TTC549 (cell line): ENCODE data around the gene GSTK1.
"Not testable (repeated sequence)": the region's sequence is repeated elsewhere in the genome, so short reads cannot be mapped to it uniquely, and the experiment has no call there.

Source experiments
- FAIRE-seq: peaks from 2 replicates; lab custom pipeline; 2012; peaks lifted over from hg19 to GRCh38; lab: Jason Lieb, UNC

GSTK1 gene

GRCh38 chr7:143279186-143280098 is 16.2 kb downstream of the GSTK1 start:
- no peak for FAIRE-seq

DNA sequence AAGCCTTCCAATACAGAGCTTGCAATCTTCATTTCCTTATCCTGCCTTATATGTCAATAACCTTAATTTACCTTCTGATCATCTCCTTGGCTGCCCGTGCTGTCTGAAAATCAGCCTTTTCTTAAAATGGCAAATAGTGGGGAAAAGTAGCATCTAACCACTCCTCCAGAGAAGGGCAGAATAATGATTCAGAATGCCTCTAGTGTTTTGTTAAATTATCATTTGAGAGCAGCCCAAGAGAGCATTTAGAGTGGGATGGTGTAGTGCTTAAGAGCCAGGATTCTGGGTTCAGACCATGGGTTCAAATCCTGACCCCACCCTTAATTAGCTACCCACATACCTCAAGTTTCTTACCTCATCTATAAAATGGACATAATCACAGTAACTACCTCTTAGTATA is 16.9 kb downstream of the GSTK1 start:
- FAIRE-seq, result no peak

GRCh38 chr7:143280566-143280965 is 17.3 kb downstream of the GSTK1 start:
- no peak for FAIRE-seq

- FAIRE-seq, result no peak
Observed at GRCh38 chr7:143281529-143281928, 18.3 kb downstream of the GSTK1 start.

DNA sequence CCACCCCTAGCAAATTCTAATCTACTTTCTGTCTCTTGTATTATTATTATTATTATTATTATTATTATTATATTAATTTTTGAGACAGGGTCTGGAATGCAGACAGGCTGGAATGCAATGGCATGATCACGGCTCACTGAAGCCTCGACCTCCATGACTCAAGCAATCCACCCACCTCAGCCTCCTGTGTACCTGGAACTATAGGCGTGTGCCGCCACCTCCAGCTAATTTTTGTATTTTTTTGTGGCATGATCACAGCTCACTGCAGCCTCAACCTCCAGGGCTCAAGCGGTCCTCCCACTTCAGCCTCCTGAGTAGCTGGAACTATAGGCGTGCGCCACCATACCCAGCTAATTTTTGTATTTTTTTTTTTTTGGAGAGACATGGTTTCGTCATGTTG is 18.9 kb downstream of the GSTK1 start:
- FAIRE-seq, result no peak

- FAIRE-seq, result no peak
Observed at GRCh38 chr7:143283381-143283780, 20.1 kb downstream of the GSTK1 start.

GRCh38 chr7:143284591-143285469 is 21.6 kb downstream of the GSTK1 start, which contains the start of gene TMEM139:
Gene TMEM139, plus strand, starts transcription at chr7:143284958. Its CDS starts 1,000 bp downstream, at chr7:143285958.
- FAIRE-seq, result no peak

DNA sequence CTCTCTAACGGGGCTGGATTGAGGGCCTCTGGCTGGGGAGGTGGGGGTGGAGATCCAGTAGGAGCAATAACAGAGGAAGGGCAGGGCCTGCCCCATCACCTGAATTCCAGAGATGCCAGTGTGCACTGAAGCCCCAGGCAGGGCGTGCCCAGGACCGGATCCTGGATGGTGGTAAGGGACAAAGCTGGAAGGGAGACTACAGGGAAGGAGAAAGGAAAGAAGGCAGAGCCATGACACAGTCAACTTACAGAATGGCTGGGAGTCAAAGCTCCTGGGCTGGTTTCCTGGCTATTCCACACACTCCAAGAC is 22.2 kb downstream of the GSTK1 start:
- FAIRE-seq, result no peak

GRCh38 chr7:143285806-143286521 is 22.7 kb downstream of the GSTK1 start:
- FAIRE-seq, result no peak

GRCh38 chr7:143286522-143286890 is 23.3 kb downstream of the GSTK1 start:
- no peak for FAIRE-seq

- no peak for FAIRE-seq
Observed at GRCh38 chr7:143287339-143287934, 24.2 kb downstream of the GSTK1 start.

DNA sequence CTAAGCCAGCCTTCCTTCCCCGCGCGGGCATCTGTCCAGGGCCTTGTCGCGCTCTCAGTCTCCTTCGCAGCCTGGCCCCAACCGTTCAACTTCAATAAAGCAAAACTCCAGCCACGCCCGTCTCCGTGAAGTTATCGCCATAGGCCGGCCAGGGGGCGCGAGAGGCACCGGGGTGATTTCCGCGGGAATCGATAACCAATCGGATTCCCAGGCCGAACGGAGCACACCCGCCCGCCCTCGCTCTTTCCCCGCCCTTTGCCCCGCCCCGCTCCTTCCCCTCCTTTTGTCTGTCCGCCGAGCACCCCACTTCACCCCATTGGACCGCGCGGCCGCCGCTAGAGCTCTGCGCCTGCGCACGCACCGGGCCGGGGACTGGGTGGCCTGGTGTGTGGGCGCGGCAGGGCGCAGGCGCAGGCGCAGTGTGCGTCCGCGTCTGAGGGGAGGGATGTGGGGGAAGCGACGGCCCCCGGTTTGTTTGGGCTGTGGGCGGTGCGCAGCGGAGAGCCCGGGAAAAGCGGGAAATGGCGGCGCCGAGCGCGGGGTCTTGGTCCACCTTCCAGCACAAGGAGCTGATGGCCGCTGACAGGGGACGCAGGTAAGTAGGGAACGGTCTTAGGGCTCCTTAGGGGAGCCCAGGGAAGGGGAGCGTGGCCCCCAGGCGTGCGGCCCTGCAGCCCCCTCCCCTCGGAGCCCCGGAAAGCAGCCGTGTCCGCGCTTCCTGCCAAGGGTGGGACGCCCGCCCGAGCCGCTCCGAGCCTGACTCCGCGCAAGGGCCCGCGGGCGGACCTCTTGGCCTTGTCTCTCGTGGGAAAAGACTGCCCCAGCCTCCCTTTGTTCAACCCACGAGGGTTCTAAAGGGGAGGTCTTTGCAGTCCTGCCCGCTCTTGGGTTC is 24.9 kb downstream of the GSTK1 start, which contains the start of gene CASP2:
Gene CASP2, plus strand, starts transcription at position 417 of the 892 bp plus-strand sequence. Its CDS starts 105 bp downstream, at position 522.
- FAIRE-seq, result no peak

- no peak for FAIRE-seq
Observed at GRCh38 chr7:143288836-143289235, 25.6 kb downstream of the GSTK1 start.

- no peak for FAIRE-seq
Observed at GRCh38 chr7:143289421-143289820, 26.2 kb downstream of the GSTK1 start.

DNA sequence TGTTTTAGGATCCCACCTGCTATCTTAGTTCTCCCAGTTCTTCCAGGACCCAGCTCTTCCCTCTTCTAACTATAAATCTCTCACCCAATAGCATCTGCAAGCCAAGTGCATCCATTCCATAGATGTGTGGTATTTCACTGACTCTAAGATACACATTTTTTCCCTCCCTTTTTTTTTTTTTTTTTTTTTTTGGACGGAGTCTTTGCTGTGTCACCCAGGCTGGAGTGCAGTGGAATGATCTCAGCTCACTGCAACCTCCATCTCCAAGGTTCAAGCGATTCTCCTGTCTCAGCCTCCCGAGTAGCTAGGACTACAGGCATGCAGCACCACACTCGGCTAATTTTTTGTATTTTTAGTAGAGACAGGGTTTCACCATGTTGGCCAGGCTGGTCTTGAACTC is 26.6 kb downstream of the GSTK1 start:
- FAIRE-seq, result not testable (repeated sequence)

GRCh38 chr7:143290293-143290692 is 27.1 kb downstream of the GSTK1 start:
- FAIRE-seq, result no peak

GRCh38 chr7:143292876-143293275 is 29.6 kb downstream of the GSTK1 start:
- FAIRE-seq, result no peak

- FAIRE-seq, result no peak
Observed at GRCh38 chr7:143295870-143296269, 32.6 kb downstream of the GSTK1 start.

DNA sequence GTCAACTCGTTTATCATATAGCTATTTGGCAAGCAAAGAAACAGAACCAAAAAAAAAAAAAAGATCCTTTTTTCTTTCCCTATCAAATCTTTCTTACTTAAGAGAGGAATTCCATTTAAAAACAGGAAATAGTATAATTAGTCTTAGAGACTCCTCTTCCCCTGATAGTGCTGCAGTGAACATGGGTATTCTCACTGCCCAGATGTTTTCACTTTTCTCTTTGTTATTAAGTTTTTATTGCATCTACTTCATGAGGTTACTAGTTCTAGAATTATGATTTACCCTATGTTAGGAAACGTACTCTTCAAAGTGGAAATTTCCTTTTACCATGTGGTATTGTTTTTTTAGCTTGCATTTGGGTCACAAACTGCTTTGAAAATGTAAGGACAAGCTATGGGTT is 33.4 kb downstream of the GSTK1 start:
- FAIRE-seq, result no peak

- FAIRE-seq, result no peak
Observed at GRCh38 chr7:143299346-143299745, 36.1 kb downstream of the GSTK1 start.

GRCh38 chr7:143299840-143300239 is 36.6 kb downstream of the GSTK1 start:
- FAIRE-seq, result no peak
